Fibroblast of skin of left quadriceps (primary cell): Measurements from ENCODE around the gene RHPN2.
A peak's percentile ranks its signal among the peaks of the same experiment; 100 is the strongest.

Experiments used
- DNase-seq, 2 experiments: peaks; one replicate each; pipeline ENCODE4 v3.0.0-alpha.2; 2013; ENCODE audit warnings: low read depth in 2 of 2

The RHPN2 gene

GRCh38 chr19:32977280-32977679 lies 87.4 kb downstream of the RHPN2 start:
- no peak for DNase-seq

- peak; percentile 12 to 22 for DNase-seq
Measured at GRCh38 chr19:32976223-32976805, 88.4 kb downstream of the RHPN2 start.

DNA sequence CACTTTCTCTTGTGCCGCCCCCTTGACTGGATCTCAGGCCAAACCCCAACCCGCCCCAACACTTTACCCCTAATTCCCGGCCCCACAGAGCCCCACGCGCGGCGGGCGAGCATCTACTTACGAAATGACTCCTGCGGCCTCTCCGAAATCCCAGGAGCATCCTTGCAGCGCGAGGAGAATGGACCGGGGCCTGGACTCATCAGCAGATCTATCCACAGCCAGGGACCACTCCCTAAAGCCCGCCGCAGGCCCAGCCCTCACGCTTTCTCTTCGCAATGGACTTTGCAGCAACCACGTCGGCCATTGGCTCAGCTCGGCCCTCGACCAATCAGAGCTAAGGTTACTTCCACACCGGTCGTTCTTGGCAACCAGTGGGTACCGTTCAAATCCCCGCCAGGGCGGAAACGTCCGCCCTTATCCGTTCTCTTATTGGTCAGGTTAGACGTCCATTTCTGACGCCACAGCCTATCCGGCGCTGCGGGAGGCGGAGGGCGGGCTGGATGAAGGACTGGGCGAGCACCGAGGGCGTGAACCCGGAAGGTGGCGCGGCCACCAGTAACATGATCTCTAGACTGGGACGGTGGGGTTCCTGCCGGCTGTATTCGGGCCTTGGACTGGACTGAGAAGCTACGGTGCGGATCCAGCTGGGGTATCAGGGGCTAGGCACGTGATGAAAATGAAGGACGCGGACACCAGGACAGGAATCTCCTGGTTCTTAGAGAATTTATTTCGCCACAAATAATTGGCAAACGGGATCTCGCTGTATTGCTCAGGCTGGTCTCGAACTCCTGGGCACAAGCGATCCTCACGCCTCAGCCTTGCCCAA lies 92.8 kb downstream of the RHPN2 start, which contains the start of the genes CEP89 and FAAP24:
CEP89 (minus strand) TSS at position 244 of the 826 bp plus-strand sequence; CDS start at position 160, 84 bp downstream.
FAAP24 (plus strand) TSS at position 528 of the 826 bp plus-strand sequence. CDS start 955 bp downstream, outside the sequence.
- DNase-seq, result peak; percentile 99

GRCh38 chr19:32971012-32971595 lies 93.6 kb downstream of the RHPN2 start:
- no peak for DNase-seq

DNA sequence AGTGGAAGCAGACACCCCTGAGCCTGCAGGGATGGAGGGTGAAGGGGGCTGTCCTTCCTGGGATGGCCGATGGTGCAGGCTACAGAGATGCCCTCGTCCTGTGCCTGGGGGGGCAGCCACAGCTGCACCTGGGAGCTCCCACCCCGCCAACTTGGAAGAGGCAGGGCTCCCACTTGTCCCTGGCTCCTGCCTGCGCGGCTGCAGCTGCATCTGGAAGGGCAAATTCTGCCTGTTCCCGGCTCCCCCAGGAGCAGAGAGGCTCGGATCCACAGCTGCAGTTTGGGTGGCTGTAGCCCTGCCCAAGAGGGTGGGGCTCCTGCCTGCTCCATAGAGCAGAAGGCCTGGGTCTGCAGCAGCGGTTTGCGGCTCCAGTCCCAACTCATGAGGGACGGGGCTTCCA lies 95.1 kb downstream of the RHPN2 start:
- DNase-seq, result no peak

DNA sequence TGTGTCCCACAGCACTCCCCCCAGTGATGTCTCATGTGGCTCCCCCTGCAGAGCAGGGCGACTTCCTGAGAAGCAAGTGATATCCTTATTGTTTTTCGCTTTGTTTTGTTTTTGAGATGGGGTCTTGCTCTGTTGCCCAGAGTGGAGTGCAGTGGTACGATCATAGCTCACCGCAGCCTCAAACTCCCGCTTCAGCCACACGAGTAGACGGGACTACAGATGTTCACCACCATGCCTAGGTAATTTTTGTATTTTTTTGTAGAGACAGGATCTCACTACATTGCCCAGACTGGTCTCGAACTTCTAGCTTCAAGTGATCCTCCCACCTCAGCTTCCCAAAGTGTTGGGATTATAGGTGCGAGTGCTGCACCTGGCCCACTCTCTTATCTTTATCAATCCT lies 97.9 kb downstream of the RHPN2 start:
- no peak for DNase-seq

DNA sequence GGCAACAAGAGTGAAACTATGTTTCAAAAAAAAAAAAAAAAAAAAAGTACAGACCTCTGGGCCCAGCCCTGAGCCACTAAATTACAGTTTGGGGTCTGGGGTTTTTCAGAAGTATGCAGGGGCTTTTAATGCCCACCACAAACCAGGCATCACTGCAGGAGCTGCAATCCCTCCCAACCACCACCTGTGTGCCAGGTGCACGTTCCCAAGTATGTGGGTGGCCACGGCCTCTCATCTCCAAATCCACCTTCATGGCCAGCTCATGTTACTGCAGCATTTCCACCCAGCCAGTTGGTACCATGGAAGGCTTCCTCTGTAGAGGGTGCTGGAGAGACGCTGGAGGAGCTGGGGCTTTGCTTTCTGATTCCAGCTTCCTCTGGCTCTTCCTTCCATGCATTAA lies 119.4 kb downstream of the RHPN2 start:
- no peak for DNase-seq

- peak in 1 of 2 experiments; percentile 0 for DNase-seq
Measured at GRCh38 chr19:32941273-32941672, 123.4 kb downstream of the RHPN2 start.

GRCh38 chr19:32936065-32936464 lies 128.6 kb downstream of the RHPN2 start:
- no peak for DNase-seq

DNA sequence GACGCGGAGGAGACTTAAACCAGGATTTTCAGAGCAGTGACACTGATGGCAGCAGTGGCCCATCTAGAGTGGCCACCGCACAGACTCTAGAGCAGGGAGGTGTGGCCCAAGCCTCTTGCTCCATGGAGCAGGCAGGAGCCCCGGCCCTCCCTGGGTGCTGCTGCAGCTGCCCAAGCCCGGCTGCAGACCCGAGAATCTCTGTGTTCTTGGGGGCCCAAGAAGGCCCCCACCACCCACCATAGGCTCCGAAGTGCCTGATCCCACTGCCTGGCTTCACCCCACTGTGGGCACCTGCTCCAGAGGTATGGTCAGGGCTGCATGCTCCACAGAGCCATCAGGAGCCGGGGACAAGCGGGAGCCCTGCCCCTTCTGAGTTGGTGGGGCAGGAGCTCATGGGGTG lies 129.1 kb downstream of the RHPN2 start:
- no peak for DNase-seq

DNA sequence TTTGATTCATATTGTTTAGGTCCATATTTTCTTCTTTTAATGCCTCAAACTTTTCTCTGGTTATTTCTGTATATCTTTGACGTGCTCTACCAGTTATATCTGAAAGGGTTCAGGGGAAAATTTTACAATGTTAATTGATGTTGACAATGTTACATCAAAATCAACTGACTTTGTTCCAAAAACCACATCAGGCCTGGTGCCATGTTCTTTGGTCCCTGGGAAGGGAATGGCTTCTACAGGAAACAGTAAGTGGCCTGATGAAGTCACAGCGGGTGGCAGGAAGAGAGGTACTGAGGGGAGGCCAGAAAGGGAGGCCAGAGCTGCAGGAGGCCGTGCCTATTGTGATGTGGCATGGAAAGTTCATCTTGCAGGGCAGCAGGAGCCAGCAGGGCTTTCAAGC lies 131.1 kb downstream of the RHPN2 start:
- DNase-seq, result no peak

- no peak for DNase-seq
Measured at GRCh38 chr19:32930567-32930966, 134.1 kb downstream of the RHPN2 start.

GRCh38 chr19:32928806-32929205 lies 135.9 kb downstream of the RHPN2 start:
- no peak for DNase-seq
